ENCODE results near the gene RARS2. TPM values are rescaled to one million over a fixed set of nuclear protein-coding genes. Genes with fewer than 3 reads are reported as not detected.

RARS2 gene
- total RNA-seq, 4 donors from 2014 or later, result 25.1 to 28.3 (median 26.9) TPM

- 89 to 100% methylated on average over 3 of the region's 3 CpGs for WGBS, 2 donors (ENCODE audit: low coverage in 1 of 2)
- intact Hi-C loops (cut with DNase I; ENCODE audit: low total_unique reads) (no loop called here), in situ Hi-C loops (cut with MboI; ENCODE audit: low pct_ligation_motif_present in 1 of 4, low pct_unique_long_range_greater_than_20kb in 1 of 4, low sequenced_read_pairs in 3 of 4) (no loop called here)
- Histone ChIP-seq H3K4me3 (no peak overlapping the region), H3K27me3 (no peaks in the 10 kb centered on the region), H3K4me1 (no peaks in the 10 kb centered on the region), H3K27ac (no peak overlapping the region), H3K9me3 (no peaks in the 10 kb centered on the region), H3K36me3 (peaks cover 0 to 10% (median 2%) of the 10 kb centered on the region in 4 donors)
- no peak for TF ChIP-seq POLR2AphosphoS5 (IDR thresholded peaks at IDR 0.05)
- TF ChIP-seq CTCF (IDR thresholded peaks at IDR 0.05), result no peak
- no peak for DNase-seq
Measured at GRCh38 chr6:87481931-87482330, 107.9 kb downstream of the RARS2 start.

DNA sequence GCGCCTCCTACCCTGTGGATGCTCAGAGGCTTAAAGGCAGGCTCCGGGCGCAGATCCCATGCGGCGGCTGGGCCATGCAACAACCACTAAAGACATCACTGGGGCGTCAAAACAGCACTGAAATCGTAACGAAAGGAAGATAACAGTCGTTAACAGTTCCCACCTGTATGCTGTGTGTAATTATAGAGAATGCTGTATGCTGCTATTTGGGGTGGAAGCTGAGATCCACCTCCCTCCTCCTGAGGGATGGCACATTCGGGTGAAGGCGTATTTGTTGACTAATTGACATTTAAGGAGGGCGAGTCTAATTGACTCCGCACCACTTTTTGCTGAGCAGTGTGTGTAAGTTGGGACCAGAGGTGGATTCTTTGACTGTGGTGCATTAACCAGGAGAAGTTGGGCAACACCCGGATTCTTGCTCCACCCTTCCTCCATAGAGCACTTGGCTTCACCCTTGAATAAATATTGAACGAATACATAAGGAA, 116.3 kb downstream of the RARS2 start:
- Histone ChIP-seq H3K9me3 (no peaks in the 10 kb centered on the region), H3K27ac (peak overlapping the region; percentile 90 to 95 (median 94)), H3K4me3 (peak overlapping the region; percentile 53 to 86 (median 80)), H3K4me1 (peaks cover 0 to 24% (median 14%) of the 10 kb centered on the region in 4 donors), H3K36me3 (peaks cover 0 to 7% (median 0%) of the 10 kb centered on the region in 4 donors), H3K27me3 (no peaks in the 10 kb centered on the region)
- TF ChIP-seq POLR2A (IDR thresholded peaks at IDR 0.05) (no peak), EP300 (IDR thresholded peaks at IDR 0.05; ENCODE audit: low read depth) (no peak), CTCF (IDR thresholded peaks at IDR 0.05) (no peak), POLR2AphosphoS5 (IDR thresholded peaks at IDR 0.05) (no peak)
- WGBS, 2 donors (ENCODE audit: low coverage in 1 of 2), result 0 to 1% methylated on average over 1 to 15 of the region's 15 CpGs
- in situ Hi-C loops (cut with MboI; ENCODE audit: low pct_ligation_motif_present in 1 of 4, low pct_unique_long_range_greater_than_20kb in 1 of 4, low sequenced_read_pairs in 3 of 4), result no loop called here
- DNase-seq, result peak; percentile 50
- intact Hi-C loops (cut with DNase I; ENCODE audit: low total_unique reads), result loop anchor here (5.0 to 10.0 kb wide), 2 partner anchors 69 to 321 kb away; partner anchors contain the start of gene CFAP206

DNA sequence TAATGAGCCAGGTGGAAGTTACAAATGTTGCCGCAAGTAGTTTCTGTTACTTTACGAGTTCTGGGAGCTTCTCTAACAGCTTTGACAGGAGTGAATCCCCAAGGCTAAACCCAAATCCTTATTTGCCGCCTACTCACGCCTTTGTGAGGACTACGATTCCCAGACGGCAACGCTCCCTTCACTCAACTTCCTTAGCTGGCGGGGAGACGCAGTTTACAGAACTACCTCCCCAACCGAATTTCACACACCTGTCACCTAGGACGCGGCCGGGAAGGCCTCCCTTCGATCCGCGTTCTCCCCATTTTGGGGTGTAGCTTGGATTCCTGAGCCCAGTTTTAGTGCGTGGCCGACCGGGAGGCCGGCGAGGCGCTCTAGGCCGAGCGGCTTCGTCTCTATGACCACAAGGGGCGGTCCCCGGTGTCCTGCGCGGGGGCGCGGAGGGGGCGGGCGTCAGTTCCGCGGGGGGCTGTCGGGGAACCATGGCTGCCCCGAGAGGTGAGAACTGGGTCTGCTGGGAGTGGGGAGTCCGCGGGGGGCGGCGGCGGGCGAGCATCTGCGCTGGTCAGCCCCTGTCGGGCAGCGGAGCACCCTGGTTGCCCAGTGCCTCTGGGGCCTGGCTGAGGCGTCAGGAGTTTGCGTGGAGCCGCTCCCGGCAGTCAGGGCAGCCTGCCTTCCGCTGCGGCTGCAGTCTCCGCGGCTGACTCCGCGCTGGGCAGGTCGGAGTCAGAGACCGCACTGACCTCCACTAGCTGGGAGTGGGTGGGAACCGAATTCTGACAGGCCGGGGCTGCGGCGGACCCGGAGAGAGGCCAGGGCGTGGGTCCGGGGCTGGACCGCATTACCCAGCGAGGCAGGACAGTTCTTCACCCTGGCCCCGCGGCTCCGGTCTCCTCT, 117.0 kb downstream of the RARS2 start, which contains the start of gene SLC35A1:
TSS of gene SLC35A1 (plus strand) at position 450 of the 894 bp plus-strand sequence. CDS start at position 480, 30 bp downstream.
- intact Hi-C loops (cut with DNase I; ENCODE audit: low total_unique reads), result loop anchor here (5.0 to 10.0 kb wide), 2 partner anchors 68 to 320 kb away; partner anchors contain the start of gene CFAP206

More for the DNA sequence above, 117.0 kb downstream of the RARS2 start, which contains the start of gene SLC35A1:
- Histone ChIP-seq H3K36me3 (no peaks in the 10 kb centered on the region), H3K4me3 (peak within 1 kb of the TSS; percentile 53 to 86 (median 80)), H3K27me3 (no peaks in the 10 kb centered on the region), H3K9me3 (no peaks in the 10 kb centered on the region), H3K4me1 (peaks cover 0 to 24% (median 14%) of the 10 kb centered on the region in 4 donors), H3K27ac (peak within 1 kb of the TSS; percentile 90 to 95 (median 94))
- DNase-seq, result peak; percentile 89
- no peak for TF ChIP-seq EP300 (IDR thresholded peaks at IDR 0.05; ENCODE audit: low read depth)
- peak; percentile 87 for TF ChIP-seq POLR2A (IDR thresholded peaks at IDR 0.05)
- TF ChIP-seq CTCF (IDR thresholded peaks at IDR 0.05), result peak; percentile 37 to 69 (median 41)
- TF ChIP-seq POLR2AphosphoS5 (IDR thresholded peaks at IDR 0.05), result peak; percentile 82 to 91 (median 87)
- in situ Hi-C loops (cut with MboI; ENCODE audit: low pct_ligation_motif_present in 1 of 4, low pct_unique_long_range_greater_than_20kb in 1 of 4, low sequenced_read_pairs in 3 of 4), result no loop called here
- 1 to 10% methylated on average over 2 to 44 of the region's 70 CpGs for WGBS, 2 donors (ENCODE audit: low coverage in 1 of 2)

Data from transverse colon (tissue), 4 donors.